ENCODE measurements around the gene PTPRN2.

- no peak for TF ChIP-seq FOXK2 (IDR thresholded peaks at IDR 0.05)
- TF ChIP-seq LEF1 (IDR thresholded peaks at IDR 0.05; ENCODE audit: borderline replicate concordance) = no peak
- no peak for TF ChIP-seq FOXM1 (IDR thresholded peaks at IDR 0.05; ENCODE audit: borderline replicate concordance)
- no peak for TF ChIP-seq CTBP1 (IDR thresholded peaks at IDR 0.05; ENCODE audit: borderline replicate concordance)
- no peak for TF ChIP-seq BHLHE40 (IDR thresholded peaks at IDR 0.05; ENCODE audit: borderline replicate concordance)
- TF ChIP-seq NFRKB (IDR thresholded peaks at IDR 0.05) = no peak
- no peak for TF ChIP-seq HDGF (IDR thresholded peaks at IDR 0.05; ENCODE audit: borderline replicate concordance)
- no peak for TF ChIP-seq ARNT (IDR thresholded peaks at IDR 0.05)
- no peak for TF ChIP-seq SUZ12 (IDR thresholded peaks at IDR 0.05)
Measured at GRCh38 chr7:157560710-157561522, 1026.7 kb downstream of the PTPRN2 start.
